ENCODE results near the gene VSIG10L. TPM values are rescaled to one million over a fixed set of nuclear protein-coding genes. Genes with fewer than 3 reads are reported as not detected.
A peak's percentile ranks its signal among the peaks of the same experiment; 100 is the strongest.

VSIG10L gene
- total RNA-seq, 4 donors from 2014 or later: 0.20 to 0.75 (median 0.34) TPM

DNA sequence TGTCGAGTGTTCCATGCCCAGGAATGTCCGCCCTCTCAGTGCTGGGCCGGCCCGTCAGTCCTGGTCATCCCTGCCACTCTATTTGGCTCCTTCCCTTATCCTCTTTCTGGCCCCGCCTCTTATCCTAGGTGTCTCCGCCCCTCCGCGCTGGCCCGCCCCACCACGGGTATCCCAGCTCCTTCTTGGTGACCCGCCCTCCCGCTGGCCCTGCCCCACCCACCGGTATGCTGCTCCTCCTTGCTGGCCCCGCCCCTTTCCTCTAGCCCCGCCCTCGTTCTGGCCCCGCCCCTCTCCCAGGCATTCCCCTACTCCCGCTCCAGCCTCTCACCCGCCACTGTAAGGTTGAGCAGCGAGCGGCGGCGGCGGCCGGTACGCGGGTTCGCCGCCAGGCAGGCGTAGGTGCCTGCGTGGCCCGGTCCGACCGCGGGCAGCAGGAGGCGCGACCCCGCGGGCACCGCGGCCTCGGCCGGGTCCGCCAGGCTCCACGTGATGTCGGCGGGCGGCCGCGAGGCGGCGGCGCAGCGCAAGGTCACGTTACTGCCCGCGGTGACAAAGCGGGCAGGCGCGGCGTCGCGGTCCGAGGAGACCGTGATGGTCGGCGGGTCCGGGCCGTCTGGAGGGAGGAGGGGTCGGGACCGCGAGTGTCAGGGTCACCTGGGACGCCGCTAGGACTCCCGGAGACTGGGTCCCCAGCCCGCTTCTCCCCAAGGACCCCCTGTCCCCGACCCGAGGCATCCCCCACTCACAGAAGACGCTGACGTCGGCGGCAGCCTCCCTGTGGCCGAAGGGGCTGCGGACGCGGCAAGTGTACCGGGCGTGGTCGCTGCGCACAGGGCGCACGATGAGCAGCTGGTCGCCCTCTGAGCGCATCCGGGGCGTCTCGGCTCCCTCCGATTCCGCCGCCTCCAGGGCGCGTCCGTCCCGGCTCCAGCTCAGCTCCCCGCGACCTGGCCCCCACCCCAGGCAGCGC lies 2.0 kb downstream of the VSIG10L start:
- peaks cover 0 to 6% of the 10 kb centered on the region in 2 donors for H3K36me3 ChIP-seq
- peak overlapping the region; percentile 49 to 60 (median 55) for H3K4me3 ChIP-seq
- peaks cover 0 to 9% (median 0%) of the 10 kb centered on the region in 3 donors for H3K27me3 ChIP-seq
- H3K27ac ChIP-seq: peak overlapping the region; percentile 45 to 65 (median 56)
- ATAC-seq: peak; percentile 90 to 91
- no peaks in the 10 kb centered on the region for H3K9me3 ChIP-seq
- in situ Hi-C loops (cut with MboI; ENCODE audit: low sequenced_read_pairs in 4 of 4): loop anchor here in 1 of 4 donors (5.0 kb wide), 1 partner anchor 57 kb away; no protein-coding TSS in a partner anchor
- intact Hi-C loops (cut with DNase I; ENCODE audit: low total_unique reads): loop anchor here (1.0 to 5.0 kb wide), 4 partner anchors 27 to 254 kb away; partner anchors contain the start of gene ZNF175
- DNase-seq: peak; percentile 94 to 97
- TF ChIP-seq POLR2A (IDR thresholded peaks at IDR 0.05): peak; percentile 65 to 69
- TF ChIP-seq, protein P1, sequence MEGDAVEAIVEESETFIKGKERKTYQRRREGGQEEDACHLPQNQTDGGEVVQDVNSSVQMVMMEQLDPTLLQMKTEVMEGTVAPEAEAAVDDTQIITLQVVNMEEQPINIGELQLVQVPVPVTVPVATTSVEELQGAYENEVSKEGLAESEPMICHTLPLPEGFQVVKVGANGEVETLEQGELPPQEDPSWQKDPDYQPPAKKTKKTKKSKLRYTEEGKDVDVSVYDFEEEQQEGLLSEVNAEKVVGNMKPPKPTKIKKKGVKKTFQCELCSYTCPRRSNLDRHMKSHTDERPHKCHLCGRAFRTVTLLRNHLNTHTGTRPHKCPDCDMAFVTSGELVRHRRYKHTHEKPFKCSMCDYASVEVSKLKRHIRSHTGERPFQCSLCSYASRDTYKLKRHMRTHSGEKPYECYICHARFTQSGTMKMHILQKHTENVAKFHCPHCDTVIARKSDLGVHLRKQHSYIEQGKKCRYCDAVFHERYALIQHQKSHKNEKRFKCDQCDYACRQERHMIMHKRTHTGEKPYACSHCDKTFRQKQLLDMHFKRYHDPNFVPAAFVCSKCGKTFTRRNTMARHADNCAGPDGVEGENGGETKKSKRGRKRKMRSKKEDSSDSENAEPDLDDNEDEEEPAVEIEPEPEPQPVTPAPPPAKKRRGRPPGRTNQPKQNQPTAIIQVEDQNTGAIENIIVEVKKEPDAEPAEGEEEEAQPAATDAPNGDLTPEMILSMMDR (IDR thresholded peaks at IDR 0.05 in 4 of 5, conservative IDR thresholded peaks at IDR 0.05 in 1 of 5): peak; percentile 10 to 57 (median 36)
- peaks cover 4 to 17% of the 10 kb centered on the region in 2 donors for H3K4me1 ChIP-seq

DNA sequence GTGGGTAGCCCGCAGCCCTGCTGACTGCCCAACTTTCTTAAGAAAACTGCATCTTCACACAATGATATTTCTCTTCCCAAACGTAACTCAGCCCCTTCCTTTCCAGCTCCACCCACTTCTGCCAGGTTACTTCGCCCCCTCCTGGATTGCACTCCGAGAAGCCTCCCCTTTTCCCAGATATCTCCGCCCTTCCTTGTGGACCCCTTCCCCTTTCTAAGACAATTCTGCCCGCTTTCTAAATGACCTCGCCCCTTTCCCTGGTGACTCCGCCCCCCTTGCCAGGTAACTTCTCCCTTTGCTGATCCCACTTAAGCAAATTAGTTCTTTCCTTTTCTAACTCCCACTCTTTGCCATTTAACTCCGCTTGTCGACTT lies 2.6 kb downstream of the VSIG10L start:
- intact Hi-C loops (cut with DNase I; ENCODE audit: low total_unique reads): loop anchor here (1.0 to 5.0 kb wide), 4 partner anchors 28 to 255 kb away; partner anchors contain the start of gene ZNF175
- ATAC-seq (peak in 1 of 2 donors; percentile 3), DNase-seq (no peak)
- peak overlapping the region; percentile 49 to 60 (median 55) for H3K4me3 ChIP-seq
- H3K4me1 ChIP-seq: peaks cover 4 to 17% of the 10 kb centered on the region in 2 donors
- no peaks in the 10 kb centered on the region for H3K9me3 ChIP-seq
- H3K27ac ChIP-seq: peak overlapping the region in 3 of 4 donors; percentile 9 to 59 (median 39)
- in situ Hi-C loops (cut with MboI; ENCODE audit: low sequenced_read_pairs in 4 of 4): loop anchor here in 1 of 4 donors (5.0 kb wide), 1 partner anchor 58 kb away; no protein-coding TSS in a partner anchor
- TF ChIP-seq POLR2A (IDR thresholded peaks at IDR 0.05): no peak
- TF ChIP-seq, protein P1 (IDR thresholded peaks at IDR 0.05 in 4 of 5, conservative IDR thresholded peaks at IDR 0.05 in 1 of 5): no peak
- H3K36me3 ChIP-seq: no peaks in the 10 kb centered on the region
- peaks cover 0 to 9% (median 0%) of the 10 kb centered on the region in 3 donors for H3K27me3 ChIP-seq

DNA sequence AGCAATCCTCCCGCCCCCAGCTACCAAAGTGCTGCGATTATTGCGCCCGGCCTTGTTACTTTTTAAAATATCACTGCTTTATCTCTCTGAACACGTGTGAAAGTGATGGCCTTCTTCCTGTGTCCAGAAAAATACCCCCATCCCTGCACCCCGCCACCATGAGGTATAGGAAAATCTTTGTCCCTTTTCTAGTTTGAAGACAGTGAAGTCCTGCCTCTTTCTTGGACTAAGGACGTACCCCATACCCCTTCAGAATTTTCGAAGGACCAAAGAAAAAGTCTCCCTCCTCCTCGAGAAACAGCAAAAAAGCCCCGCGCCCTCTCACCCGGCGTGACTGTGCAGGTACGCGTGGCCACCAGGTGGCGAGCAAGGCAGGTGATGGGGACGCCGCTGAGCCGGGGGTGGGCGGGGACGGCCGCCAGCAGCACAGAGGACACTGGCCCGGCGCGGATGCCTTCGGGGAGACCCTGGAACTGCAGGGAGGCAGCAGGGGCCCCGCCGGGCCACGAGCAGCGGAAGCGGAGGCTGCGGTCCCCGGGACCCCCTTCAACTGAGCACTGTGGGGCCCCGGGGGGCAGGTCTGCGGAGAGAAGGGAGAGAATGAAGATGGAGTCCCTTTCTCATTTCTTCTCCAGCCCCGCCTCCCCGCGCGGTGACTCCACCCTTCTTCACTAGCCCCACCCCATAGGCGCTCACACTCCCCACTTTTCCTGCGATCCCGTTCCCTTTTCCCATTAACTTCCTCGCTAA lies 3.2 kb downstream of the VSIG10L start:
- peaks cover 4 to 17% of the 10 kb centered on the region in 2 donors for H3K4me1 ChIP-seq
- H3K4me3 ChIP-seq: peak overlapping the region; percentile 49 to 60 (median 55)
- in situ Hi-C loops (cut with MboI; ENCODE audit: low sequenced_read_pairs in 4 of 4) (loop anchor here in 1 of 4 donors (5.0 kb wide), 1 partner anchor 59 kb away; no protein-coding TSS in a partner anchor), intact Hi-C loops (cut with DNase I; ENCODE audit: low total_unique reads) (loop anchor here (1.0 to 5.0 kb wide), 5 partner anchors 29 to 256 kb away; partner anchors contain the start of gene ZNF175)
- TF ChIP-seq, protein P1 (IDR thresholded peaks at IDR 0.05 in 4 of 5, conservative IDR thresholded peaks at IDR 0.05 in 1 of 5): peak; percentile 45 to 92 (median 85)
- TF ChIP-seq POLR2A (IDR thresholded peaks at IDR 0.05): no peak
- ATAC-seq (peak; percentile 47 to 54), DNase-seq (peak; percentile 36 to 48)
- H3K27ac ChIP-seq: peak overlapping the region in 2 of 4 donors; percentile 39 to 59
- H3K36me3 ChIP-seq: no peaks in the 10 kb centered on the region
- no peaks in the 10 kb centered on the region for H3K9me3 ChIP-seq
- peaks cover 0 to 9% (median 0%) of the 10 kb centered on the region in 3 donors for H3K27me3 ChIP-seq

DNA sequence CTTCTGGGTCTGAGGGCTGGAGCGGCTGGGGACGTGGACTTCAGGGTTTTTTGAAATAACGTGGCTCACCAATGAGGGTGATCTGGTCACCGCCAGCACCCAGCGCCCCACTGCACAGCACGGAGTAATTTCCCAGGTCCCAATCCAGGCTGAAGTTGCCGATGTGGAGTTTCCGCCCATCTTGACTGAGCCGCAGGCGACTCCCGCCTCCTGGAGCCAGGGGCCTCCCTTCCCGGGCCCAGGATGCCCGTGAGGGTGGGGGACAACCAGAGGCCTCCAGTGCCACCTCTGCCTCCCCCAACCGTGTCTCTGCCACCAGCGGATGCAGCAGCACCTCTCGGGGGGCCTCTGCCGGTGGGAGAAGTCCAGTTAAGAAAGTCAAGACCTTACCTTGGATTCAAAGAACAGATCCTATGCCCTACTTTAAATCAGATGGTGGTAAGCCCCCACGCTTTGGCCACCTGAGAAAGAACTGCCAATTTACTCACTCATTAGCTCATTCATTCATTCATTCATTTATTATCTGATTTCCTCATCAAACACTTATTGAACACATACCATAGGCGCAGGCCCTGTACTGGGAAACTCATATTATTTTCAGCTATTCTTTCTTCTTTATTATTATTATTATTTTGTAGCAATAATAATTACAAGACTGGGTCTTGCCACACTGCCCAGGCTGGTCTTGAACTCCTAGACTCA lies 3.9 kb downstream of the VSIG10L start:
- Histone ChIP-seq H3K27ac (no peak overlapping the region), H3K27me3 (peaks cover 0 to 9% (median 0%) of the 10 kb centered on the region in 3 donors), H3K36me3 (no peaks in the 10 kb centered on the region), H3K4me1 (peaks cover 4 to 17% of the 10 kb centered on the region in 2 donors), H3K9me3 (no peaks in the 10 kb centered on the region), H3K4me3 (no peak overlapping the region)
- in situ Hi-C loops (cut with MboI; ENCODE audit: low sequenced_read_pairs in 4 of 4): loop anchor here in 1 of 4 donors (5.0 kb wide), 1 partner anchor 59 kb away; no protein-coding TSS in a partner anchor
- DNase-seq (no peak), ATAC-seq (no peak)
- TF ChIP-seq POLR2A (IDR thresholded peaks at IDR 0.05): no peak
- TF ChIP-seq, protein P1 (IDR thresholded peaks at IDR 0.05 in 4 of 5, conservative IDR thresholded peaks at IDR 0.05 in 1 of 5): no peak
- intact Hi-C loops (cut with DNase I; ENCODE audit: low total_unique reads): loop anchor here (1.0 to 5.0 kb wide), 2 partner anchors 100 to 234 kb away; partner anchors contain the start of gene ZNF175
